Neuron (in vitro differentiated cells): Measurements from ENCODE around the gene HS6ST3.
A peak's percentile ranks its signal among the peaks of the same experiment; 100 is the strongest.
"Not testable (repeated sequence)": the region's sequence is repeated elsewhere in the genome, so short reads cannot be mapped to it uniquely, and the experiment has no call there.

Source experiments
- H2AFZ ChIP-seq: one replicate; pipeline ENCODE4 v1.6.1; 2013; ENCODE audit warnings: low read depth, mild to moderate bottlenecking, inconsistent platforms, low read length, moderate library complexity
- H3K27me3 ChIP-seq: one replicate; pipeline ENCODE4 v1.6.1; 2013; ENCODE audit warnings: low read length; ENCODE audit not compliant: insufficient read depth
- H3K36me3 ChIP-seq: one replicate; pipeline ENCODE4 v1.6.1; 2013; ENCODE audit warnings: low read length; ENCODE audit not compliant: insufficient read depth
- H3K4me1 ChIP-seq: one replicate; pipeline ENCODE4 v1.6.1; 2013; ENCODE audit warnings: low read length; ENCODE audit not compliant: insufficient read depth
- H3K4me3 ChIP-seq: 2 replicates; pipeline ENCODE4 v1.5.1; 2013; ENCODE audit warnings: mild to moderate bottlenecking, low read length, moderate library complexity
- H3K9me3 ChIP-seq: one replicate; pipeline ENCODE4 v1.6.1; 2013; ENCODE audit warnings: low read length

HS6ST3 gene

DNA sequence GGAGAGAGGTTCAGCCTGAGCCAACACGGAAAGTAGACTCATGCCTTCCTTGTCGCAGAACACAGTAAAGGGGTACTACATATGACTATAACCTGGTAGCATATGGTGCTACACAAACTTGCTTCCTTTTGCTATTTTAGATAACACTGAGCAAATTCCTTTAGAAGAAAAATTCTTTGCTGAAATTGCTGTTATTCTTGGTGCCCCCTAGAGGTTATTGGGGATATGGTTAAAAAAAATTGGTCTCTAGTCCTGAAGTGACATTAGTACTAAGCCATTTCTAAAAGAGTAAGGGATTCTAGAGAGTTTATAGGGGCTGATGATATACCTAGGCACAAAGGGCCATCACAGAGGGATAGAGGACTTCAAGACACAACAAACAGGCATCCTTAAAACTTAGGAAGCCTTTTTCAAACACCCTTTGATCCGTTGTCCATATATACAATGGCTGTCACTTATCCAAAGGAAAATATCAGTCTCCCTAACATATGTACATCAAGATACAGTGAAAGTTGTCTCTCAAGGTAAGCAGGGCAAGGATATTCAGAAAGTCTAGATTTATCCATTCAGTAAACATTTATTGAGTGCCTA lies 13.9 kb upstream of the HS6ST3 start:
- Histone ChIP-seq H3K9me3 (no peaks in the 10 kb centered on the region), H3K4me3 (no peak overlapping the region), H3K4me1 (no peaks in the 10 kb centered on the region), H2AFZ (no peak overlapping the region), H3K27me3 (peaks cover 11% of the 10 kb centered on the region), H3K36me3 (no peaks in the 10 kb centered on the region)

- Histone ChIP-seq H2AFZ (no peak overlapping the region), H3K9me3 (no peaks in the 10 kb centered on the region), H3K4me1 (peaks cover 3% of the 10 kb centered on the region), H3K36me3 (no peaks in the 10 kb centered on the region), H3K4me3 (no peak overlapping the region), H3K27me3 (peaks cover 10% of the 10 kb centered on the region)
Measured at GRCh38 chr13:96080676-96081075, 9.2 kb upstream of the HS6ST3 start.

DNA sequence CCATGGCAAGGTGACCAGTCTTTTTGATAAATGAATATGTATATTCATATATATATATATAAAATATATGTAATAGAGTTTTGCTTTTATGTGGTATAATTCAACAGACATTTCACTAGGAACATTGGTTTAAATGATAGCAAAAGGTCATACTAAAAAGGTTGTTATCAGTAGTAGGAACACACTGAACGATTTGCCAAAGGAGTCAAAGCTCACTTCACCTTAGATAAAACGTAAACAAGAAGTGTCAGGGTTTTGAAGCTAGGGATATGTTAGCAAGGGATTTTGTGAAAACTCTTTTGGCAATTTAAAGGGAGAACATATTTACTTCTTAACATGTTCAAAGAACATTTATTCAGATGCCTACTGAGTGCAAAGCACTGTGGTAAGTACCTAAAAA lies 8.0 kb upstream of the HS6ST3 start:
- Histone ChIP-seq H3K4me3 (no peak overlapping the region), H3K9me3 (no peaks in the 10 kb centered on the region), H3K27me3 (peaks cover 12% of the 10 kb centered on the region), H2AFZ (no peak overlapping the region), H3K36me3 (no peaks in the 10 kb centered on the region), H3K4me1 (peaks cover 7% of the 10 kb centered on the region)

DNA sequence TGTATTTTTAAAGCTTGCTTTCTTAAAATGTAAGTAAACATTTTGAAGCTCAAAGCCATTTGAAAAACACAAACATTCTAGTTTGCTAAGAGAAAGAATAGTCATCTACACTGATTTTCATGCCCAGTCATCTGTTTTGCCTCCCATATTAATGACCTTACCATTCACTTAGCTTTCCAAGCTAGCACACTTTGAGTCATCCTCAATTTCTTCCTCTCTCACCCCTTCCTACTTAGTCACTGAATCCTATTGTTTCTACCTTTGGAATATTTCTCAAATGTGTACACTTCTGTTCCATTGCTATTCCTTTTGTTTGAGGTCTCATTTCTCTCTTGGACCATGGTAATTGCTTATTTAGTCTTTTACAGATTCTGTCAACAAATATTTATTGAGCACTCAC lies 7.3 kb upstream of the HS6ST3 start:
- Histone ChIP-seq H3K36me3 (no peaks in the 10 kb centered on the region), H3K27me3 (peaks cover 17% of the 10 kb centered on the region), H2AFZ (no peak overlapping the region), H3K9me3 (no peaks in the 10 kb centered on the region), H3K4me3 (no peak overlapping the region), H3K4me1 (peaks cover 7% of the 10 kb centered on the region)

DNA sequence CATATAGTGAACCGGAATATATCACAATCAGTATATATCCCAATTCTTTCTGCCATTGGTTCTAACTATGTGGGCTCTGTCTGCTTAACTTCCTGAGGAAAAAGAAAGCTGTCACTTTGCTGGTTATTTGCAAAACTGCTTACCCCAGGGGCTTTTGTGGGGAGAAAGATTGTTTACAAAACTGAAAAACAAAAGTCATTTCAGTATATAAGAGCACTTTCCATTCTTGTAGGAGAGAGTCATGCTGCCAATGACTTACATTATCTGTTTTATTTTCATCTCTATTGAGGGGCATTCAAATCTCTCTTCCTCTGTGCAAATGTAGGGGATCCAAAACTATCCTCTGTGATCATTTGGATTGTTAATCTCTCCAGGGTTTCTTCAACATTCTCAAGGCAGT lies 3.2 kb upstream of the HS6ST3 start:
- H3K4me1 ChIP-seq, result peaks cover 19% of the 10 kb centered on the region
- no peak overlapping the region for H2AFZ ChIP-seq
- H3K36me3 ChIP-seq, result no peaks in the 10 kb centered on the region
- H3K27me3 ChIP-seq, result peaks cover 47% of the 10 kb centered on the region
- H3K9me3 ChIP-seq, result no peaks in the 10 kb centered on the region
- H3K4me3 ChIP-seq, result no peak overlapping the region

- Histone ChIP-seq H3K9me3 (no peaks in the 10 kb centered on the region), H2AFZ (no peak overlapping the region), H3K4me3 (no peak overlapping the region), H3K36me3 (no peaks in the 10 kb centered on the region), H3K27me3 (peaks cover 65% of the 10 kb centered on the region), H3K4me1 (peaks cover 19% of the 10 kb centered on the region)
Measured at GRCh38 chr13:96089139-96089538, 768 bp upstream of the HS6ST3 start.

- H3K4me1 ChIP-seq, result peaks cover 18% of the 10 kb centered on the region
- H2AFZ ChIP-seq, result peak overlapping the region; percentile 91
- peaks cover 77% of the 10 kb centered on the region for H3K27me3 ChIP-seq
- peak overlapping the region; percentile 52 for H3K4me3 ChIP-seq
- H3K36me3 ChIP-seq, result no peaks in the 10 kb centered on the region
- H3K9me3 ChIP-seq, result no peaks in the 10 kb centered on the region
Measured at GRCh38 chr13:96090240-96091101, 564 bp downstream of the HS6ST3 start.

- H2AFZ ChIP-seq, result peak overlapping the region; percentile 81
- H3K36me3 ChIP-seq, result no peaks in the 10 kb centered on the region
- peaks cover 12% of the 10 kb centered on the region for H3K4me1 ChIP-seq
- peaks cover 79% of the 10 kb centered on the region for H3K27me3 ChIP-seq
- H3K4me3 ChIP-seq, result peak overlapping the region; percentile 7
- no peaks in the 10 kb centered on the region for H3K9me3 ChIP-seq
Measured at GRCh38 chr13:96091164-96092117, 1.5 kb downstream of the HS6ST3 start.

- Histone ChIP-seq H2AFZ (no peak overlapping the region), H3K9me3 (no peaks in the 10 kb centered on the region), H3K4me1 (peaks cover 12% of the 10 kb centered on the region), H3K4me3 (no peak overlapping the region), H3K36me3 (no peaks in the 10 kb centered on the region), H3K27me3 (peaks cover 63% of the 10 kb centered on the region)
Measured at GRCh38 chr13:96093296-96094006, 3.5 kb downstream of the HS6ST3 start.

DNA sequence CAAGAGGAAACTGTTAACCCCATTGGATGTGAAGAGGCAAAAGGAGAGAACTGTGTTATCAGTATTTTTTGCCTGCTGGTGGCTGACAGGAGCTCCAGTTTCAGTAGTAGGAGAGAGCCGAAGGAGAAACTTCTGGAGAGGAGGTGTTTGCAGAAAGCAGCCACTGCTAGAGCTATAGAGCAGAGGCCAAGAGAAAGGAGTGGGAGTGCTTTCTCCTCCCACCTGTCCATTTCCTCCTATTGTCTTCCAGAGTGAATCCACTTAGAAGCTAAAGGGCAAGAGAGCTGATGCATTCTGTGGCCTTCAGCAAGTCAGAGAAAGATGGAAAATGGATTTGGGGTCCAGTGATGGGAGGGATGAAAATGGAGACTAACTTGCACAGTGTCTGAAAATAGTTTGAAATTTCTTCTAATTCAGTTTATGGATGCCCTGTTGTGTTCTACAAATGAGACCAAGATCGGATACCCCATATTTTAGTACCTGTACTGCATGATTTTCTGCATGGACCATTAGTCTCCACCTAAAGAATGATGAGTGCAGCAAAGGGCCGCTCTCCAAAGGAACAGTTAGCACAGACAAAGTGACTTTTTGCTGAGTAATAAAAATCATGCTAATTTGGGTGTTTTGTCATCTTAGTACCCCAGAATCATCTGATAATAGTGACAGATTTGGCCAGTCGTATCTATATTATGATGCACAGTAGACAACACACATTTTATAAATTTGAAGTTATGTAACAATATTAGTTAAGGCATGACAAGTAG lies 10.7 kb downstream of the HS6ST3 start:
- Histone ChIP-seq H3K27me3 (peaks cover 11% of the 10 kb centered on the region), H3K9me3 (no peaks in the 10 kb centered on the region), H2AFZ (no peak overlapping the region), H3K4me1 (no peaks in the 10 kb centered on the region), H3K36me3 (no peaks in the 10 kb centered on the region), H3K4me3 (no peak overlapping the region)

- no peak overlapping the region for H3K4me3 ChIP-seq
- no peaks in the 10 kb centered on the region for H3K9me3 ChIP-seq
- H2AFZ ChIP-seq, result no peak overlapping the region
- no peaks in the 10 kb centered on the region for H3K4me1 ChIP-seq
- no peaks in the 10 kb centered on the region for H3K36me3 ChIP-seq
- peaks cover 8% of the 10 kb centered on the region for H3K27me3 ChIP-seq
Measured at GRCh38 chr13:96104516-96104915, 14.6 kb downstream of the HS6ST3 start.

- H2AFZ ChIP-seq, H3K4me1 ChIP-seq, H3K4me3 ChIP-seq, H3K27me3 ChIP-seq, H3K9me3 ChIP-seq, H3K36me3 ChIP-seq: not testable (repeated sequence)
Measured at GRCh38 chr13:96108072-96108471, 18.2 kb downstream of the HS6ST3 start.
